Measurements from ENCODE around the gene C7.

- TF ChIP-seq, protein P1, sequence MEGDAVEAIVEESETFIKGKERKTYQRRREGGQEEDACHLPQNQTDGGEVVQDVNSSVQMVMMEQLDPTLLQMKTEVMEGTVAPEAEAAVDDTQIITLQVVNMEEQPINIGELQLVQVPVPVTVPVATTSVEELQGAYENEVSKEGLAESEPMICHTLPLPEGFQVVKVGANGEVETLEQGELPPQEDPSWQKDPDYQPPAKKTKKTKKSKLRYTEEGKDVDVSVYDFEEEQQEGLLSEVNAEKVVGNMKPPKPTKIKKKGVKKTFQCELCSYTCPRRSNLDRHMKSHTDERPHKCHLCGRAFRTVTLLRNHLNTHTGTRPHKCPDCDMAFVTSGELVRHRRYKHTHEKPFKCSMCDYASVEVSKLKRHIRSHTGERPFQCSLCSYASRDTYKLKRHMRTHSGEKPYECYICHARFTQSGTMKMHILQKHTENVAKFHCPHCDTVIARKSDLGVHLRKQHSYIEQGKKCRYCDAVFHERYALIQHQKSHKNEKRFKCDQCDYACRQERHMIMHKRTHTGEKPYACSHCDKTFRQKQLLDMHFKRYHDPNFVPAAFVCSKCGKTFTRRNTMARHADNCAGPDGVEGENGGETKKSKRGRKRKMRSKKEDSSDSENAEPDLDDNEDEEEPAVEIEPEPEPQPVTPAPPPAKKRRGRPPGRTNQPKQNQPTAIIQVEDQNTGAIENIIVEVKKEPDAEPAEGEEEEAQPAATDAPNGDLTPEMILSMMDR (conservative IDR thresholded peaks at IDR 0.05; ENCODE audit: low read depth in 2 of 2): no peak
- TF ChIP-seq EZH2 (IDR thresholded peaks at IDR 0.05; ENCODE audit: low read depth, unreplicated experiment) (no peak), STAT1 (IDR thresholded peaks at IDR 0.05; ENCODE audit: unreplicated experiment) (no peak), POLR2AphosphoS5 (IDR thresholded peaks at IDR 0.05; ENCODE audit: low read depth) (no peak), EZH2phosphoT487 (IDR thresholded peaks at IDR 0.05; ENCODE audit: unreplicated experiment) (no peak), ZNF331 (CRISPR knock-in tag; IDR thresholded peaks at IDR 0.05; ENCODE audit: low read depth) (no peak)
- TF ChIP-seq, protein P2, sequence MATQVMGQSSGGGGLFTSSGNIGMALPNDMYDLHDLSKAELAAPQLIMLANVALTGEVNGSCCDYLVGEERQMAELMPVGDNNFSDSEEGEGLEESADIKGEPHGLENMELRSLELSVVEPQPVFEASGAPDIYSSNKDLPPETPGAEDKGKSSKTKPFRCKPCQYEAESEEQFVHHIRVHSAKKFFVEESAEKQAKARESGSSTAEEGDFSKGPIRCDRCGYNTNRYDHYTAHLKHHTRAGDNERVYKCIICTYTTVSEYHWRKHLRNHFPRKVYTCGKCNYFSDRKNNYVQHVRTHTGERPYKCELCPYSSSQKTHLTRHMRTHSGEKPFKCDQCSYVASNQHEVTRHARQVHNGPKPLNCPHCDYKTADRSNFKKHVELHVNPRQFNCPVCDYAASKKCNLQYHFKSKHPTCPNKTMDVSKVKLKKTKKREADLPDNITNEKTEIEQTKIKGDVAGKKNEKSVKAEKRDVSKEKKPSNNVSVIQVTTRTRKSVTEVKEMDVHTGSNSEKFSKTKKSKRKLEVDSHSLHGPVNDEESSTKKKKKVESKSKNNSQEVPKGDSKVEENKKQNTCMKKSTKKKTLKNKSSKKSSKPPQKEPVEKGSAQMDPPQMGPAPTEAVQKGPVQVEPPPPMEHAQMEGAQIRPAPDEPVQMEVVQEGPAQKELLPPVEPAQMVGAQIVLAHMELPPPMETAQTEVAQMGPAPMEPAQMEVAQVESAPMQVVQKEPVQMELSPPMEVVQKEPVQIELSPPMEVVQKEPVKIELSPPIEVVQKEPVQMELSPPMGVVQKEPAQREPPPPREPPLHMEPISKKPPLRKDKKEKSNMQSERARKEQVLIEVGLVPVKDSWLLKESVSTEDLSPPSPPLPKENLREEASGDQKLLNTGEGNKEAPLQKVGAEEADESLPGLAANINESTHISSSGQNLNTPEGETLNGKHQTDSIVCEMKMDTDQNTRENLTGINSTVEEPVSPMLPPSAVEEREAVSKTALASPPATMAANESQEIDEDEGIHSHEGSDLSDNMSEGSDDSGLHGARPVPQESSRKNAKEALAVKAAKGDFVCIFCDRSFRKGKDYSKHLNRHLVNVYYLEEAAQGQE (IDR thresholded peaks at IDR 0.05; ENCODE audit: unreplicated experiment): no peak
Measured at GRCh38 chr5:40928886-40929448, 19.7 kb downstream of the C7 start.

Measured in GM23338 (cell line).